IMR-90 (cell line): ENCODE measurements around the gene SUN5.

Experiments
- CEBPB ChIP-seq: IDR thresholded peaks from 2 replicates; pipeline ENCODE4 v1.6.1; 2012; ENCODE audit warnings: low read depth, low read length, improper control_type of control experiment
- CHD1 ChIP-seq: IDR thresholded peaks from 2 replicates; pipeline ENCODE4 v1.6.1; 2012; ENCODE audit warnings: low read depth, low read length, improper control_type of control experiment
- FOS ChIP-seq: fragments of 150-350 bp; IDR thresholded peaks from 2 replicates; pipeline ENCODE4 v1.6.1; 2016; ENCODE audit warnings: low read depth, low read length
- NFE2L2 ChIP-seq: fragments of 150-350 bp; IDR thresholded peaks from 2 replicates; pipeline ENCODE4 v1.6.1; 2016; ENCODE audit warnings: low read depth, mild to moderate bottlenecking, low read length
- POLR2A ChIP-seq: IDR thresholded peaks from 2 replicates; pipeline ENCODE4 v1.6.1; 2012; ENCODE audit warnings: mild to moderate bottlenecking, low read depth, low read length
- TF ChIP-seq, protein P1 (sequence below): conservative IDR thresholded peaks from 2 replicates; pipeline ENCODE4 v1.5.1; 2012; ENCODE audit warnings: mild to moderate bottlenecking, low read depth, low read length, improper control_type of control experiment

DNA sequence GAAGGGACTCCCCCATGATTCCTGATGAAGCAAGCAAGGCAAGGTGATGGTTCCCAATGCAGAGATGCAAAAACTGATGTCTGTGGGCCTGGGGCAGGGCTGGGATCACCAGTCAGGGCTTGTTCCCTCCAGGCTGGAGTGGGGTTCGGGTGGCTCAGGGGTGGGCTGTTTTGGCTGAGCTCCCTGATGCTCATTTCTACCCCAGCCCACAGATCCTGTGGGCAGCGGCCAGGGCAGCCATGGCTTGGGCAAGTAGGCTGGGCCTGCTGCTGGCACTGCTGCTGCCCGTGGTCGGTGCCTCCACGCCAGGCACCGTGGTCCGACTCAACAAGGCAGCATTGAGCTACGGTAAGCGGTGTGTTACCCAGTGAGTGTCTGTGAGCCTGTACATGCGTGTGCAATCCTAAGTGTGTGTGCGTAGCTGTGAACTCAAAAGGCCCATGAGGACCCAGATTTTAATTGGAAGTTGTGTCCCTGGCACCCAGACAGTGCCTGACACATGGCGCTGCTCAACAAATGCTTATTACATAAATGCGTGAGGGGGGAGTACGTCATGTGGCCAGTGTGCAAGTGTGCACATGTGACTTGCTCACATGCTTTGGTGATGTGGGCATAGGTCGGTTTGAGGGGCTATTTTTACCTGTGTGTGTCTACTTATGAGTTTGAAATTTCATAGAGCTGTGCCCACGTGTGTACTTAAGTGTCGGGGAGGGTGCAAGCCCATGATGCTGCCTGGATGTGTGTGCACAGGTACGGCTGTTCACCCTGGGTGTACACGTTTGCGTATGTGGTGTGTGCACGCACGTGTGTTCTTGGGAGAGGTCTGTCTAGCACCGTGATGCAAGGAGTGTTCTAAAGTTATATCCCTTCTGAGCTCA is 4.3 kb upstream of the SUN5 start:
- TF ChIP-seq, protein P1, sequence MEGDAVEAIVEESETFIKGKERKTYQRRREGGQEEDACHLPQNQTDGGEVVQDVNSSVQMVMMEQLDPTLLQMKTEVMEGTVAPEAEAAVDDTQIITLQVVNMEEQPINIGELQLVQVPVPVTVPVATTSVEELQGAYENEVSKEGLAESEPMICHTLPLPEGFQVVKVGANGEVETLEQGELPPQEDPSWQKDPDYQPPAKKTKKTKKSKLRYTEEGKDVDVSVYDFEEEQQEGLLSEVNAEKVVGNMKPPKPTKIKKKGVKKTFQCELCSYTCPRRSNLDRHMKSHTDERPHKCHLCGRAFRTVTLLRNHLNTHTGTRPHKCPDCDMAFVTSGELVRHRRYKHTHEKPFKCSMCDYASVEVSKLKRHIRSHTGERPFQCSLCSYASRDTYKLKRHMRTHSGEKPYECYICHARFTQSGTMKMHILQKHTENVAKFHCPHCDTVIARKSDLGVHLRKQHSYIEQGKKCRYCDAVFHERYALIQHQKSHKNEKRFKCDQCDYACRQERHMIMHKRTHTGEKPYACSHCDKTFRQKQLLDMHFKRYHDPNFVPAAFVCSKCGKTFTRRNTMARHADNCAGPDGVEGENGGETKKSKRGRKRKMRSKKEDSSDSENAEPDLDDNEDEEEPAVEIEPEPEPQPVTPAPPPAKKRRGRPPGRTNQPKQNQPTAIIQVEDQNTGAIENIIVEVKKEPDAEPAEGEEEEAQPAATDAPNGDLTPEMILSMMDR: no peak
- TF ChIP-seq POLR2A (no peak), CHD1 (no peak), CEBPB (no peak), NFE2L2 (no peak), FOS (no peak)
